ENCODE data around the gene BPIFA3. TPM values are rescaled to one million over a fixed set of nuclear protein-coding genes. Genes with fewer than 3 reads are reported as not detected.

BPIFA3 gene
- total and polyA plus RNA-seq, 9 of the 15 experiments (the other 6 are each of a cell fraction or from before 2014, with no cell fraction given) = not detected

DNA sequence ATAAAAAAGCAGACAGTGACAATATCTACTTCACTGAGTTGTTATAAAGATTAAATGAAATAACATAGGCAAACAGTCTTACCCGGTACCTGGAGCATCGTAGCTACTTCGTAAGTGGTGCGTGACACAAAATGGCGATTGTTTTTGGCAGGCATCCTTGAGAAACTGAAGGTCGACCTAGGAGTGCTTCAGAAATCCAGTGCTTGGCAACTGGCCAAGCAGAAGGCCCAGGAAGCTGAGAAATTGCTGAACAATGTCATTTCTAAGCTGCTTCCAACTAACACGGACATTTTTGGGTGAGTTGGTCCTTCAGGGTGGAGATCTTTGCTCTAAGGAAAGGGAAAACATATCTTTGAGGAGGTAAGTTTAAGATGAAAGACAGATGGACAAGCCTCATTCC, 44.4 kb upstream of the BPIFA3 start:
- H2AFZ ChIP-seq (ENCODE audit: low read depth, low read length) = no peak overlapping the region
- H4K20me1 ChIP-seq (replicated peaks; ENCODE audit: control insufficient read depth, insufficient read depth, low read length) = no peaks in the 10 kb centered on the region
- H3K4me2 ChIP-seq (ENCODE audit: insufficient read depth, low read length) = no peak overlapping the region
- H3K4me3 ChIP-seq = no peak overlapping the region
- H3K9ac ChIP-seq (ENCODE audit: insufficient read depth in 1 of 2, low read depth in 2 of 2, low read length in 2 of 2) = no peak overlapping the region
- TF ChIP-seq, protein P1, sequence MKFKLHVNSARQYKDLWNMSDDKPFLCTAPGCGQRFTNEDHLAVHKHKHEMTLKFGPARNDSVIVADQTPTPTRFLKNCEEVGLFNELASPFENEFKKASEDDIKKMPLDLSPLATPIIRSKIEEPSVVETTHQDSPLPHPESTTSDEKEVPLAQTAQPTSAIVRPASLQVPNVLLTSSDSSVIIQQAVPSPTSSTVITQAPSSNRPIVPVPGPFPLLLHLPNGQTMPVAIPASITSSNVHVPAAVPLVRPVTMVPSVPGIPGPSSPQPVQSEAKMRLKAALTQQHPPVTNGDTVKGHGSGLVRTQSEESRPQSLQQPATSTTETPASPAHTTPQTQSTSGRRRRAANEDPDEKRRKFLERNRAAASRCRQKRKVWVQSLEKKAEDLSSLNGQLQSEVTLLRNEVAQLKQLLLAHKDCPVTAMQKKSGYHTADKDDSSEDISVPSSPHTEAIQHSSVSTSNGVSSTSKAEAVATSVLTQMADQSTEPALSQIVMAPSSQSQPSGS (CRISPR knock-in tag; IDR thresholded peaks at IDR 0.05) = no peak
- no peak for TF ChIP-seq PHTF2 (CRISPR knock-in tag; IDR thresholded peaks at IDR 0.05)
- no peak for TF ChIP-seq TCF15 (CRISPR knock-in tag; IDR thresholded peaks at IDR 0.05)
- peak in 1 of 3 experiments; percentile 18 for TF ChIP-seq YY1 (IDR thresholded peaks at IDR 0.05; ENCODE audit: borderline replicate concordance in 1 of 3, control insufficient read depth in 1 of 3, extremely low read depth in 1 of 3, insufficient read depth in 3 of 3, insufficient read length in 1 of 3, insufficient replicate concordance in 2 of 3, low read depth in 1 of 3, low read length in 2 of 3)
- TF ChIP-seq NFIC (IDR thresholded peaks at IDR 0.05) = peak; percentile 83
- no peaks in the 10 kb centered on the region for H3K9me1 ChIP-seq (ENCODE audit: control insufficient read depth, insufficient read depth, low read length)
- H3K36me3 ChIP-seq (ENCODE audit: control insufficient read depth, insufficient read depth, low read length) = no peaks in the 10 kb centered on the region
- ChIA-PET CTCF (ENCODE audit: low intra/inter-chr PET ratio) (no interaction called here), POLR2A (interaction anchor here (0.7 kb wide), 2 partner anchors 62 to 231 kb away, joined by 3 read pairs; no protein-coding TSS in a partner anchor)
- H3K9me3 ChIP-seq (replicated peaks; ENCODE audit: control insufficient read depth, insufficient read depth, low read depth, low read length) = peaks cover 4% of the 10 kb centered on the region; the same call in 1 of the 2 replicates
- 1% methylated on average over 7 of the region's 7 CpGs for WGBS (ENCODE audit: insufficient coverage, low coverage, missing lambda C conversion rate)
- ATAC-seq (no peak), DNase-seq (ENCODE audit: extremely low read depth in 1 of 4, low spot score in 3 of 4) (no peak), FAIRE-seq (no peak)
- no peaks in the 10 kb centered on the region for H3K4me1 ChIP-seq (replicated peaks in 1 of 2; ENCODE audit: control insufficient read depth in 2 of 2, insufficient read depth in 2 of 2, low read length in 2 of 2)
- H3K79me2 ChIP-seq (ENCODE audit: control insufficient read depth, insufficient read depth, low read length) = no peaks in the 10 kb centered on the region
- intact Hi-C loops (cut with micrococcal nuclease) (loop anchor here (5.0 kb wide), 1 partner anchor 125 kb away; no protein-coding TSS in a partner anchor), in situ Hi-C loops (cut with MboI) (no loop called here)
- peaks cover 4 to 21% of the 10 kb centered on the region in 2 experiments; a peak in 3 of 5 replicates for H3K27me3 ChIP-seq (ENCODE audit: control insufficient read depth in 2 of 2, insufficient read depth in 2 of 2, low read length in 2 of 2)
- no TSS peak for BruUV-seq (replicated peaks)
- no peak overlapping the region for H3K27ac ChIP-seq (ENCODE audit: extremely low read depth, low read depth, low read length)

All from K562 (cell line).